ENCODE results near the gene MTHFD1L.
A peak's percentile ranks its signal among the peaks of the same experiment; 100 is the strongest.
"Not testable (repeated sequence)": the region's sequence is repeated elsewhere in the genome, so short reads cannot be mapped to it uniquely, and the experiment has no call there.

Gene MTHFD1L

DNA sequence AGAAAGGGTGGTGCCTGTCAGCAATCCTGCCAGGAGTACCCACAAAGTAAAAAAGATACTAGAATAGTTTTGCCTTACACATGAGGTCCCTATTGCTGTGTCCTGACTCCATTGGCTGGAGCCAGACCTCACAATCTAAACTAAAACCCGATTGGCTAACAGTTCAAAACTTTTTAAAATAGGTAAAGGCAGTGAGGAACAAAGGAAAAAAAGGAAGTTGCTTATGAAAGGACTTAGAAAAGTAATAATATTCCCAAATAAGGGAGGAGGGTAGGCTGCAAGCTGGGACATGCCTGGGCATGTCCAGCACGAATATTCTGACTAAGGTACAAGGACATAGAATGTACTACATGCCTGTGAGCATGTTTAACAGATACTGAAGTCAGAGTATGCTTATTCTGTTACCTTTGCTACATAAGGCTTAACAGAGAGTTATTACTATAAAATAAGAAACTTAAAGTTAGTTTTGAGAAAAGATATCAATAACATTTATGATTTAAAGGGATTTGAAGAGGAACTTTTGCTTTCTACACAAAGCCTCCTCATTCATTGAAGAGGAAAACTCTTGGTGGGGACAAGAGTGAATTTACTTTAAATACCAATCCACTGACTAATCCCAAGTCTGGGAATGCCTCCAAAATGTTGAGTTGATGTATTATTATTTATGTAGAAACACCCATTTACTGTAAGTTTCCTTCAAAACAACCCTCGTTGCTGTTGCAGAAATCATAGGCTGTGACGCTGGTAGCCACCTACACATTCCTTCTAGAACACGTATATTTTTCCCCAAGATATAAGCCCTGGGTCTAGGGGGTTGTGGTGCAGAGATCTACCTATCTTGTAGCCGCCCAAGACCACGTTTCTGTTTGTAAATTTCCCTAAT, 8.2 kb upstream of the MTHFD1L start:
- H3K4me3 ChIP-seq (replicated peaks in 1 of 2; ENCODE audit: low read depth in 2 of 2, low read length in 2 of 2): no peak overlapping the region
- peak; percentile 99 to 100 for DNase-seq (ENCODE audit: low read depth in 2 of 2)
- TF ChIP-seq, protein P1, sequence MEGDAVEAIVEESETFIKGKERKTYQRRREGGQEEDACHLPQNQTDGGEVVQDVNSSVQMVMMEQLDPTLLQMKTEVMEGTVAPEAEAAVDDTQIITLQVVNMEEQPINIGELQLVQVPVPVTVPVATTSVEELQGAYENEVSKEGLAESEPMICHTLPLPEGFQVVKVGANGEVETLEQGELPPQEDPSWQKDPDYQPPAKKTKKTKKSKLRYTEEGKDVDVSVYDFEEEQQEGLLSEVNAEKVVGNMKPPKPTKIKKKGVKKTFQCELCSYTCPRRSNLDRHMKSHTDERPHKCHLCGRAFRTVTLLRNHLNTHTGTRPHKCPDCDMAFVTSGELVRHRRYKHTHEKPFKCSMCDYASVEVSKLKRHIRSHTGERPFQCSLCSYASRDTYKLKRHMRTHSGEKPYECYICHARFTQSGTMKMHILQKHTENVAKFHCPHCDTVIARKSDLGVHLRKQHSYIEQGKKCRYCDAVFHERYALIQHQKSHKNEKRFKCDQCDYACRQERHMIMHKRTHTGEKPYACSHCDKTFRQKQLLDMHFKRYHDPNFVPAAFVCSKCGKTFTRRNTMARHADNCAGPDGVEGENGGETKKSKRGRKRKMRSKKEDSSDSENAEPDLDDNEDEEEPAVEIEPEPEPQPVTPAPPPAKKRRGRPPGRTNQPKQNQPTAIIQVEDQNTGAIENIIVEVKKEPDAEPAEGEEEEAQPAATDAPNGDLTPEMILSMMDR (IDR thresholded peaks at IDR 0.05; ENCODE audit: low read depth, low read length): no peak

DNA sequence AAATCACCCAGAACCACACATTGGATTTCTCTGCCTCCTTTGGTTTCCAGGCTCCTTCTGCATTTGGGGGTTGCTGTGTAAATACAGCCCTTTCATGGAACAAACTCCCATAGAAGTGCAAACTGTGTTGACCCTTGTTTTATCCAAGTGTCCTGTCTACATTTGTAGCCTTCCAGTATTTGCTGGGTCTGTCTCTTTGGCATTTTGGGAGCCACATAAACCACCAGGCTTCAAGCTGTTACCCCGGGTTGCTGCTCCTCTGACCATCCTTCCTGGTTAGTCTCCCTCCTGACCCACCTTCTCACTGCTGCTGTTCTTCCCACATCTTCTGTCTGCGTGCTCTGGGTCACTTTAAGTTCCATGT, 7.6 kb upstream of the MTHFD1L start:
- no peak for DNase-seq (ENCODE audit: low read depth in 2 of 2)
- TF ChIP-seq, protein P1 (IDR thresholded peaks at IDR 0.05; ENCODE audit: low read depth, low read length): no peak
- no peak overlapping the region for H3K4me3 ChIP-seq (replicated peaks in 1 of 2; ENCODE audit: low read depth in 2 of 2, low read length in 2 of 2)

DNA sequence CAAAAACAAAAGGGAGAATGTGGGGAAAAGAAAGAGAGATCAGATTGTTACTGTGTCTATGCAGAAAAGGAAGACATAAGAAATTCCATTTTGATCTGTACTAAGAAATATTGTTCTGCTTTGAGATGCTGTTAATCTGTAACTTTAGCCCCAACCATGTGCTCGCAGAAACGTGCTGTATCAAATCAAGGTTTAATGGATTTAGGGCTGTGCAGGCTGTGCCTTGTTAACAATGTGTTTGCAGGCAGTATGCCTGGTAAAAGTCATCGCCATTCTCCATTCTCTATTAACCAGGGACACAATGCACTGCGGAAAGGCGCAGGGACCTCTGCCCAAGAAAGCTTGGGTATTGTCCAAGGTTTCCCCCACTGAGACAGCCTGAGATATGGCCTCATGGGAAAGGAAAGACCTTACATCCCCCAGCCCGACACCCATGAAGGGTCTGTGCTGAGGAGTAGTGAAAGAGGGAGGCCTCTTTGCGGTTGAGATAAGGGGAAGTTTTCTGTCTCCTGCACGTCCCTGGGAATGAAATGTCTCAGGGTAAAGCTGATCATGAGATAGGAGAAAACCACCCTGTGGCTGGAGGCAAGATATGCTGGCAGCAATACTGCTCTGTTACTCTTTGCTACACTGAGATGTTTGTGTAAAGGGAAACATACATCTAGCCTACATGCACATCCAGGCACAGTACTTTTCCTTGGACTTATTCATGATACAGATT, 3.9 kb upstream of the MTHFD1L start:
- peak in 1 of 2 donors; percentile 97 for DNase-seq (ENCODE audit: low read depth in 2 of 2)
- not testable (repeated sequence) for H3K4me3 ChIP-seq (replicated peaks in 1 of 2; ENCODE audit: low read depth in 2 of 2, low read length in 2 of 2)

DNA sequence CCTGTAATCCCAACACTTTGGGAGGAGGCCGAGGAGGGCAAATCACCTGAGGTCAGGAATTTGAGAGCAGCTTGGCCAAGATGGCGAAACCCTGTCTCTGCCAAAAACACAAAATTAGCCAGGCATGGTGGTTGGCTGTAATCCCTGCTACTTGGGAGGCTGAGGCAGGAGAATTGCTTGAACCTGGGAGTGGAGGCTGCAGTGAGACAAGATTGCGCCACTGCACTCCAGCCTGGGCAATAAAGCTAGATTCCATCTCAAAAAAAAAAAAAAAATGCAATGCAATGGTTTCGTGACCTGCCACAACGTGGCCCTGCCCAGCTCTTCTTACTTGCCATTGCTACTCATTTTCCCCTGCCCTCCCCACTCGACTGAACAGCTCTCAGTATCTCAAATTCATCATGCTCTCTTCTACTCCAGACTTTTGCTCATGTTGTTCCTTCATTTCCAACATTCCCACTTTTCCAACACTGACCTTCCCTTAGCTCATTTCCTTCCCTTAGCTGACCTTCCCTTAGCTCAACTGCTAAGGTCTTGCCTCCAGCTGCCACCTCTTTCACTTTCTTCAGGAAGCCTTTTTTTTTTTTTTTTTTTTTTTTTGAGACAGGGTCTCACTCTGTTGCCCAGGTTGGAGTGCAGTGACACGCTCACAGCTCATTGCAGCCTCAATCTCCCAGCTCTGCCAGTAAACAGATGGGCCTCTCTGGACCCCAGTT, 2.1 kb upstream of the MTHFD1L start:
- TF ChIP-seq, protein P1 (IDR thresholded peaks at IDR 0.05; ENCODE audit: low read depth, low read length): no peak
- no peak overlapping the region for H3K4me3 ChIP-seq (replicated peaks in 1 of 2; ENCODE audit: low read depth in 2 of 2, low read length in 2 of 2)
- DNase-seq (ENCODE audit: low read depth in 2 of 2): no peak

DNA sequence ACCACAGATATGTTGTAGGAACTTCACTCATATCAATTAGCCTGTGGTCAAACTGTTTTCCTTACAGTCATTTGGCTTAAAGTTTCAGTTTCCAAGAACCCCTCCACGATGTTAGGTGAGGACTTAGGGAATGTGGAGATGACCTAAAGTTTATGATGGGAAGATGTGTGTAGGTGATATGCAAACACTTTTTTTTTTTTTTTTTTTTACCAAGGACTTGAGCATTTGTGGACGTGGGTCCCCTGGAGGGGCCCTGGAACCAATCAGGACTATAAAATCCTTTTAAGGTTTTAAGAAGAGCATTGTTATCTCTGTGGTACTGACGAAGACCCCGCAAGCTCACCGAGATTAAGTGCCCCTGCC, 478 bp upstream of the MTHFD1L start:
- DNase-seq (ENCODE audit: low read depth in 2 of 2): no peak
- H3K4me3 ChIP-seq (replicated peaks in 1 of 2; ENCODE audit: low read depth in 2 of 2, low read length in 2 of 2): peak overlapping the region; percentile 47 to 82
- TF ChIP-seq, protein P1 (IDR thresholded peaks at IDR 0.05; ENCODE audit: low read depth, low read length): no peak

DNA sequence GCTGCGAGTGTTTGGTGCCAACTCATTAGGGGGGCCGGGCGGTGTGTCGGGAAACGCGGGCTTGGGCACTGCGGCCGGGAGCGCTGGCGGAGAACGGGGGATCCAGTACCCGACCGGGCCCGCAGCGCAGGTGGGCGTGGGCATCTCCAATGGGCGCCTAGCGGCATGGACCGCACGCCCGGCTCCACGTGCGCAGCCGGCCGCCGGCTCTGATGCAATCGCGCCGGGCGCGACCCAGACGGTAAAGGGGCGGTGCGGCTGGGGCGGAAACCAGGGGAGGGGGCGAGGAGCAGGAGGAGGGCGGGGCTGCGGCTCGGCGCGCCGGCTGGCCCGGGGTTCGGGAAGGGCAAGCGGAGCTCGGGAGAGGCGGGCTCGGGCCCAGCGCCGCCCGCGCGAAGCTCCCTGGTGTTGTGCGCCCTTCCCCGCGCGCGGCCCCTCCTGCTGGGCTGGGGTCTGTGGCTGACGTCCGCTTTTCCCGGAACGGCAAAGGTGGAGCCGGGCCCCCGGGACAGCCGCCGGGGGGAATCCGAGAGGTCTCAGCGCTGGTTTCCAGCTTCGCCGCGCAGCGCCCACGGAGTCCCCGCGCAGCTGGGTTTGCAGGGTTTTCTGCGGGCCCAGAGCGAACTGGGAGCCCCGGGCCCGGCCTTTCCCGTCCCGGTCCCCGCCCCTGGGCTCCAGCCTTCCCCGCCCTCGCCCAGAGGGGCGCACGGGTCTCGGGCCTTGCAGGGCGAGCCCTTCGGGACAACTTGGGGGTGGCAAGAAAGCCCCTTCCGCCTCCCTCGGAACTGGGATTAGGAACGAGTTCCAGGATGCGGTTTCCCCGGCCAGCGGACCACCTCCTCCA, 867 bp downstream of the MTHFD1L start:
- TF ChIP-seq, protein P1 (IDR thresholded peaks at IDR 0.05; ENCODE audit: low read depth, low read length): no peak
- peak; percentile 90 to 97 for DNase-seq (ENCODE audit: low read depth in 2 of 2)
- peak overlapping the region; percentile 81 to 82 for H3K4me3 ChIP-seq (replicated peaks in 1 of 2; ENCODE audit: low read depth in 2 of 2, low read length in 2 of 2)
